KMS-11 (cell line): ENCODE measurements around the gene LEMD2.

Experiments
- H2AFZ ChIP-seq: fragments of 200-600 bp; sonication (generic); 2 replicates; pipeline ENCODE4 v1.6.1; 2016; ENCODE audit warnings: antibody characterized with exemption, mixed run types, low read depth
- H3K27ac ChIP-seq: fragments of 200-600 bp; sonication (generic); 2 replicates; pipeline ENCODE4 v1.6.1; 2016; ENCODE audit warnings: mild to moderate bottlenecking, mixed run types
- H3K27me3 ChIP-seq: fragments of 200-600 bp; sonication (generic); 2 replicates; pipeline ENCODE4 v1.6.1; 2017; ENCODE audit warnings: mild to moderate bottlenecking, low read depth, mixed run types, moderate library complexity; ENCODE audit not compliant: insufficient read depth
- H3K36me3 ChIP-seq: fragments of 200-600 bp; sonication (generic); 2 replicates; pipeline ENCODE4 v1.6.1; 2017; ENCODE audit warnings: mild to moderate bottlenecking, mixed run types; ENCODE audit not compliant: insufficient read depth
- H3K4me1 ChIP-seq: fragments of 200-600 bp; sonication (generic); 2 replicates; pipeline ENCODE4 v1.6.1; 2016; ENCODE audit warnings: mild to moderate bottlenecking, low read depth, mixed run types; ENCODE audit not compliant: poor library complexity, severe bottlenecking
- H3K4me2 ChIP-seq: fragments of 200-600 bp; sonication (generic); 2 replicates; pipeline ENCODE4 v1.7.0; 2016; ENCODE audit warnings: mild to moderate bottlenecking, mixed run types
- H3K4me3 ChIP-seq: fragments of 200-600 bp; sonication (generic); IDR thresholded peaks from 2 replicates; pipeline ENCODE4 v1.6.1; 2017; ENCODE audit warnings: low read depth, low read length, mixed read lengths; ENCODE audit not compliant: insufficient read depth
- H3K79me2 ChIP-seq: fragments of 200-600 bp; sonication (generic); 2 replicates; pipeline ENCODE4 v1.6.1; 2016; ENCODE audit warnings: low read depth, mixed run types; ENCODE audit not compliant: insufficient read depth
- H3K9ac ChIP-seq: fragments of 200-600 bp; sonication (generic); 2 replicates; pipeline ENCODE4 v1.6.1; 2016; ENCODE audit warnings: mild to moderate bottlenecking, mixed run types
- H4K20me1 ChIP-seq: fragments of 200-600 bp; sonication (generic); 2 replicates; pipeline ENCODE4 v1.6.1; 2016; ENCODE audit warnings: mild to moderate bottlenecking, mixed run types; ENCODE audit not compliant: insufficient read depth
- TF ChIP-seq, protein P1 (sequence below): fragments of 200-600 bp; sonication (generic); conservative IDR thresholded peaks from 2 replicates; pipeline ENCODE4 v1.6.1; 2017; ENCODE audit warnings: low read depth, mild to moderate bottlenecking, antibody characterized with exemption, low read length, moderate library complexity, mixed read lengths

The LEMD2 gene

DNA sequence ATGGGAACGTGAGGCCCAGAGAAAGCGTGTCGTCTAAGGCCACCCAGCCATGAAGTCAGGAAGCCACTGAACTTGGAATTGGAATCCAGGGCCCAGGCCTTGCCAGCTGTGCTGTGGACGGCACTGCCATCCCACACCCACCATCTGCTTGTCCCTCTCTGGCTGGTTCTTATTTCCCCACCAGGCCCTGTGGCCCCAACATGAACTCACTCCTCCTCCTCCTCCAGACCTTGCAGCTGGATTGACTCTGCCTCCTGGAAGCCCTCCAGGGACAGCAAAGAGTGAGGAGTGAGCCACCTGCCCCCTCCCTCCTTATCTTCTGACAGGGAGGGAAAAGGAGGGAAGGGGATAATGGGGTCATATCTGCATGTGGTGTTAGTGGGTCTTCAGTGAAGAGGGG lies 26.2 kb downstream of the LEMD2 start:
- TF ChIP-seq, protein P1, sequence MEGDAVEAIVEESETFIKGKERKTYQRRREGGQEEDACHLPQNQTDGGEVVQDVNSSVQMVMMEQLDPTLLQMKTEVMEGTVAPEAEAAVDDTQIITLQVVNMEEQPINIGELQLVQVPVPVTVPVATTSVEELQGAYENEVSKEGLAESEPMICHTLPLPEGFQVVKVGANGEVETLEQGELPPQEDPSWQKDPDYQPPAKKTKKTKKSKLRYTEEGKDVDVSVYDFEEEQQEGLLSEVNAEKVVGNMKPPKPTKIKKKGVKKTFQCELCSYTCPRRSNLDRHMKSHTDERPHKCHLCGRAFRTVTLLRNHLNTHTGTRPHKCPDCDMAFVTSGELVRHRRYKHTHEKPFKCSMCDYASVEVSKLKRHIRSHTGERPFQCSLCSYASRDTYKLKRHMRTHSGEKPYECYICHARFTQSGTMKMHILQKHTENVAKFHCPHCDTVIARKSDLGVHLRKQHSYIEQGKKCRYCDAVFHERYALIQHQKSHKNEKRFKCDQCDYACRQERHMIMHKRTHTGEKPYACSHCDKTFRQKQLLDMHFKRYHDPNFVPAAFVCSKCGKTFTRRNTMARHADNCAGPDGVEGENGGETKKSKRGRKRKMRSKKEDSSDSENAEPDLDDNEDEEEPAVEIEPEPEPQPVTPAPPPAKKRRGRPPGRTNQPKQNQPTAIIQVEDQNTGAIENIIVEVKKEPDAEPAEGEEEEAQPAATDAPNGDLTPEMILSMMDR = no peak
- Histone ChIP-seq H3K27ac (no peak overlapping the region), H3K4me3 (no peak overlapping the region), H3K79me2 (no peaks in the 10 kb centered on the region), H3K4me2 (no peak overlapping the region), H3K9ac (no peak overlapping the region), H3K4me1 (no peaks in the 10 kb centered on the region), H3K36me3 (no peaks in the 10 kb centered on the region), H4K20me1 (no peaks in the 10 kb centered on the region), H3K27me3 (peaks cover 45% of the 10 kb centered on the region; the same call in 1 of the 2 replicates), H2AFZ (no peak overlapping the region)

DNA sequence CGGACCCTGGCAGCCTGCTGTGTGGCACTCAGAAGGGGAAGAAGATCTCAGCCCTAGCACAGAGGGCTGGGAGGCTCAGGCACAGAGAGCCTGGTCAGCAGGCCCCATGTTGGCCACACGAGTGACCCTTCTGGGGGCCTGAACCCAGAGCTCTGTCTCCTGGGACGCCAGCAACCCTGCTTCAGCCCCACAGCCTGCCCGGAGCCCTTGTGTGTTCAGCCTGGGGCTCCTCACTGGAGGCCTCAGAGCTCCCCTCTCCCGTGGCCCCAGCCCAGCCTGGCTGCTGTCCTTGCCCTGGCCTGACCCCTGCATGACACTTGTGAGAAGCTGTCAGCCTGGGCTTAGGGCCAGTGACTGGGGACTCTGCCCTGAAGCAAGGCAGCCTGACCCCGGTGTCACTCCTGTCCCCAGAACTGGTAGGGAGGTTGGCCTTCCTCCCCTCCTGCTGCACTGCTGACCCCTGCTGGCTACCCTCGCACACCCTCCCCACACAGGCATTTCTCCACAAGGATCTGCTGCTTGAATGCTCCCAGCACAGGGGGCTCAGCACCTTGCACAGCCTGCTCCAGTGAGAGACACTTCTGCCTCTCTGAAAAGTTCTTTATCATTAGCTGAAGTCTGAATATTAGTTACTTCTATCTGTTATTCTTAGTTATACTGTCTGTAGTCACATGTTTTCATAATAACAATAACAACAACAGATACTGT lies 26.9 kb downstream of the LEMD2 start:
- Histone ChIP-seq H3K27ac (no peak overlapping the region), H3K36me3 (no peaks in the 10 kb centered on the region), H3K79me2 (no peaks in the 10 kb centered on the region), H4K20me1 (no peaks in the 10 kb centered on the region), H3K4me2 (no peak overlapping the region), H3K9ac (no peak overlapping the region), H3K4me1 (no peaks in the 10 kb centered on the region), H3K4me3 (no peak overlapping the region), H3K27me3 (peaks cover 43% of the 10 kb centered on the region; the same call in 1 of the 2 replicates), H2AFZ (no peak overlapping the region)
- TF ChIP-seq, protein P1 = peak; percentile 67

DNA sequence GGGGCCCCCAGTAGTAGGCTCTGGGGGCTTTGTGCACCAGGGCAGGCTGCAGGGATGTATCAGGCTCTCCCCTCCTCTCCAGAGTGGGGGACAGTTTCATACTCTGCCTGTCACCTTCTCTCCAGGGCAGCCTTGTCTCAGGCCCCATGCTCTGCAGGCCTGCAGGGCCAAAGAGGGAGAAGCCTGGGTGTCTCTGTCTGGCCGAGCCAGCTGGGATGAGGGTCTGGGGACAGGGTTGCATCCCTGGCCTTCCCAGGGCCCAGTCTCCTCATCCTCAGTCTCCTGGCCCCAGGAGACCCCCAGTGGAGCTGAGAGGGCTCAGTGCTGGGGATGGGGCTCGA lies 27.4 kb downstream of the LEMD2 start:
- H4K20me1 ChIP-seq = no peaks in the 10 kb centered on the region
- H3K9ac ChIP-seq = no peak overlapping the region
- no peak overlapping the region for H2AFZ ChIP-seq
- H3K79me2 ChIP-seq = no peaks in the 10 kb centered on the region
- H3K36me3 ChIP-seq = no peaks in the 10 kb centered on the region
- no peak overlapping the region for H3K27ac ChIP-seq
- H3K4me1 ChIP-seq = no peaks in the 10 kb centered on the region
- TF ChIP-seq, protein P1 = no peak
- H3K4me2 ChIP-seq = no peak overlapping the region
- no peak overlapping the region for H3K4me3 ChIP-seq
- peaks cover 42% of the 10 kb centered on the region; the same call in 1 of the 2 replicates for H3K27me3 ChIP-seq

DNA sequence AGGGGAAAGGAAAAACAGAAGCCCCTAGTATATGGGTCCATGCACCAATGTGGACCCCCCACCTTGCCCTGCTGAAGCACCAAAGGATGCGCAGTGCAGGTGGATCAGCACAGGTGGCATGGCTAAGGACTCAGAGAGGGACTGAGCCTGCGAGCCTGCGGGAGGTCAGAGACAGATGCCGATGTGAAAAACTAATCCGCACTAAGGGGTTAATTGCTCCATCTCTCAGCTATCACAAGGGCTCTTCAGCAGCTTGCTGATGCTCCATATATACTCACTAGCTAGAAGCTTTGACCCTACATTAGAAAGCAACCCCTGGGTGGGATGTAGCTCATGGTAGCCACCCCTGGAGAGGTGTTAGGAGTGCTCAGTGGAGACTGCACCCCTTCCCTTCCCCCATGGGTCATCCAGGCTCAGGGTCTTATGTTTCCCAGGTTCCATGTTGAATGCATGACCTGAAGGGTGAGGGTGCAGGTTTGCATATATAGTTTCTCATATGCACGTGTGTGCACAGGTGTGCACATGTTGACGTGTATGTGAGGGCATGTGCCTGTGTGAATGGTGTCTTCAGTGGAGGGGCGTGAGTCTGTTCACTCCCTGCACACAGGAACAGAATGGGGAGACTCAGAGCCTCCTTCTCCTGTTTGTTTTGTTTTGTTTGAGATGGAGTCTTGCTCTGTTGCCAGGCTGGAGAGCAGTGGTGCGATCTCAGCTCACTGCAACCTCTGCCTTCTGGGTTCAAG lies 28.9 kb downstream of the LEMD2 start:
- no peak overlapping the region for H2AFZ ChIP-seq
- H3K4me2 ChIP-seq = no peak overlapping the region
- no peaks in the 10 kb centered on the region for H4K20me1 ChIP-seq
- H3K36me3 ChIP-seq = no peaks in the 10 kb centered on the region
- peaks cover 49% of the 10 kb centered on the region; the same call in 1 of the 2 replicates for H3K27me3 ChIP-seq
- H3K79me2 ChIP-seq = no peaks in the 10 kb centered on the region
- no peak overlapping the region for H3K9ac ChIP-seq
- TF ChIP-seq, protein P1 = no peak
- H3K4me1 ChIP-seq = no peaks in the 10 kb centered on the region
- H3K27ac ChIP-seq = no peak overlapping the region
- H3K4me3 ChIP-seq = no peak overlapping the region
